OCI-M1 (cell line): Measurements from ENCODE around the gene DBX1.
A peak's percentile ranks its signal among the peaks of the same experiment; 100 is the strongest.
"Not testable (repeated sequence)": the region's sequence is repeated elsewhere in the genome, so short reads cannot be mapped to it uniquely, and the experiment has no call there.

ENCODE experiments used
- DNase-seq: peaks from one replicate; lab custom pipeline; 2025; lab: John Stamatoyannopoulos, UW

The DBX1 gene

DNA sequence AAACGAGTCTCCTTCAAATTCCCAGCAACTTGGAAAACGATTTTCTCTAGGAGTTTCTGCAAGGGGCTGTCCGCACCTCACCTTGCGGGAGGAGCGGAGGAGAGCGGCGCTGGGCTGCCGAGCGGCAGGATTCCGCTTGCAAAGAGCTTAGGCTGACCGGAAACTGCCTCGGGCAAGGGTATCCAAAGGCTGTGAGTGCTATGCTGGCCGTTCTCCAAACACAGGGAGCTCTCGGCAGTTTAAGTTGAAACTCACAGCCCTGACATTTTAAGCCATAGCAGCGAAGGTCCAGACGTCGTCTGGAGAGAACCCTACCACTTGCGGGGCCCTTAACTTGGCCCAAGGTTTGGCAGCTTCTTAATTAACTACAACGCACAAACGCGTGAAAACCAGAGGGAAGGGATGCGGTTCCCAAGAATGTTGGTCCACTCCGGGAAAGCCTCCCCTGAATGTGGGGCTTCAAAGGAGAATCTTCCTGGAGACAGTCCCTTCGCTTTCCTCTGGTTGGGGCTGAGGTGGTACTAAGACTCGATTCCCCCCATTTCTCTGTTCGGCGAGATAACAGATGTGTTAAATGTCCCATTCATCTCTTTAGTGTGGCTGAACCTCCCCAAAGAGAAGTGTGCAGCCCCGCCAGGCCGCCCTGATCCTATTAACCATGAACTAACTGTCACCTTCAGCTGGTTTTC is 1.1 kb upstream of the DBX1 start:
- DNase-seq = no peak

GRCh38 chr11:20159466-20160381 is 551 bp downstream of the DBX1 start:
- no peak for DNase-seq

- peak; percentile 44 for DNase-seq
Measured at GRCh38 chr11:20158597-20159257, 1.5 kb downstream of the DBX1 start.

DNA sequence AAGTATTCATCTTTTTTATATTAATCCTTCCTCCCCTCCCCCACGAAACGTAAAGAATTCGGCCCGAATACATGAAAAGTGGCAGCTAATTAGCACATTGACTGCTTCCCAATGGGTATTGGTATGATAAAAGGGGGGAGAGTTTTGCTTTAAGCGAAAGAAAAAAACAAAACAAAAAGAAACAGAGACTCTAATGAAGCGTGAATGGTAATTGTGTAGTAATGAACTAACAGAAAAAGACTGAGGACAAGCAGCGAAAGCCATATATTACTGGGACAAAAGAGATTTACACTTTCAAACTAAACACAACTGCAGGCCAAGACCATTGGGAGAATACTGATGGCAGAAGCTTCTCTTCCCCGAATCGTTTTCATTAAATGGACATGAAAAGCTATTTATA is 2.5 kb downstream of the DBX1 start:
- no peak for DNase-seq

GRCh38 chr11:20156876-20157613 is 3.2 kb downstream of the DBX1 start:
- no peak for DNase-seq

- DNase-seq = no peak
Measured at GRCh38 chr11:20156280-20156875, 3.9 kb downstream of the DBX1 start.

DNA sequence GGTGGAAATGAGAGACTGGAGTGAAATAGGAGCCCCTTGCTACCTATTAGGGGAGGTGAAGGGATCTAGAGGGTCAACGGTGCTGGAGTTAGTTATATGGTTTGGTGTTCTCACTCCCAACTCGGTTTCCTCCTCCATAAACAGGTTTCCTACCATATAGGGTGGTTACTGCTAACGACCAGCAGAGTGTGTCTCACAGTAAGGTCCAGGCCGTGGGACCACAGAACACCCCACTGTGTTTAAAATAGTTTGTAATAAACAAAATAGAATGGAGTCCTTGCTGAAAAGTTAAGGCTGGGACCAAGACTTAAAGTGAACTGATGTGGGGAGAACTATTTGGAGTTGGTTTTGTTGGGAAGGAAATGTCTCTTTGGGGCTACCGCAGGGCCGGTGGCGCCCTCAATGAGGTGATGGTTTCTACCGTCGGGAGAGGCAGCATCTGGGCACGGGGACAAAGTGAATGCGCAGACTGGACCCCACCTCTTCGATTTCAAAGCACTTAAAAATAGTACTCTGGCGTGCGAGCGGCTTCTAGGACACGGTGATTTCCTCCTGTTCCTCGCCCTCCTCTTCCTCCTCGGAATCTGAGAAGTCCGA is 4.5 kb downstream of the DBX1 start:
- no peak for DNase-seq

DNA sequence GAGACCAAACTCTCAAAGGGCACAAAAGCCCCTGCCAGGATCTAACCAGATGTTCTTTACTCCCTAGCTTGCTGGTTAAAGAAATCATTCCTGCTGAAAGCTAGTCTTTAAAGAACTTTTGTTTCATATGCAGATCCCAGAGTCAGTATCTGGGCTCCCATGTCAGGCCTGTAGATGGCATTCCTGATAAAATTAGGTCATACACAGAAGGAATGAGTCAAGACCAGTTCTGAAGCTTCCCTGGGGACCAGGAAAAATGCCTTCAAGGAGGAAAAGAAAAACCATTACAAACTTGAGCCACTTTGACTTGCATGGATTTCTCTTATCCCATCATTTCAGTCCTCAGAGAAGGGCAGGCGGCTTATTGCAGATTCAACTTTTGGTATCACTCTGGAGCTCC is 5.9 kb downstream of the DBX1 start:
- peak; percentile 2 for DNase-seq

- no peak for DNase-seq
Measured at GRCh38 chr11:20138707-20139106, 21.6 kb downstream of the DBX1 start.

GRCh38 chr11:20137637-20138036 is 22.6 kb downstream of the DBX1 start:
- no peak for DNase-seq

GRCh38 chr11:20134991-20135736 is 25.1 kb downstream of the DBX1 start:
- no peak for DNase-seq

DNA sequence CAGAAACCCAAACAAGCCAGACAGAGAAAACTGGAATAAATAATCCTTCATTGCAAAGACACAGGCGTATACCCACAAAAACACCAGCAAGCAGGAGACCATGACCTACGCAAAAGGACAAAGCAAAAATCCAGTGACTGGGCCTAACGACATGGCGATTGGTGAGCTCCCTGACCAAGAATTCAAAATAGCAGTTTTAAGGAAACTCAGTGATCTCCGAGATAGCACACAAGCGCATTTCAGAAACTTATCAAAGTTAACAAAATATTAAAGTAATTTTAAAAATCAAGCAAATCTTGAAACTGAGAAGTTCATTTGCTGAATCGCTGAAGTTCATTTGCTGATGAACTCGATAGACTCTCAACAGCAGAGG is 27.6 kb downstream of the DBX1 start:
- DNase-seq = peak; percentile 36

- peak; percentile 70 for DNase-seq
Measured at GRCh38 chr11:20131788-20132666, 28.2 kb downstream of the DBX1 start.

- DNase-seq = no peak
Measured at GRCh38 chr11:20129665-20130064, 30.6 kb downstream of the DBX1 start.

- not testable (repeated sequence) for DNase-seq
Measured at GRCh38 chr11:20128528-20128825, 31.8 kb downstream of the DBX1 start.

GRCh38 chr11:20127671-20128527 is 32.4 kb downstream of the DBX1 start:
- peak; percentile 85 for DNase-seq

DNA sequence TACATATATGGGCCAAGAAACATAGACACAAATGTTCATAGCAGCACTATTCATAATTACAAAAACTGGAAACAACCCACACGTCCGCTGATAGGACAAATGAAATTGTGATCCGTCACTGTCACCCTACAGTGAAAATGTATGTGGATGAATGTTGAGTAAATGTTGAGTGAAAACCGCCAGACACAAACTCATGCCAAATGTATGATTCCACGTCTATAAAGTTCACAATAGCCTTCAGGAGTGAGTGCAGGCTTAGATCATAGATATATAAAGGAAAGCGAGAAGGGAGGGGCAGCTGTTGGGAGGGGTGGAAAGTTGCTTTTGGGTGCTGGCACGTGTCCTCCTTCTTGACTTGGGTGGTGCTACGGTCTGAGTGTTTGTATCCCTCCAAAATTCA is 33.6 kb downstream of the DBX1 start:
- DNase-seq = no peak

DNA sequence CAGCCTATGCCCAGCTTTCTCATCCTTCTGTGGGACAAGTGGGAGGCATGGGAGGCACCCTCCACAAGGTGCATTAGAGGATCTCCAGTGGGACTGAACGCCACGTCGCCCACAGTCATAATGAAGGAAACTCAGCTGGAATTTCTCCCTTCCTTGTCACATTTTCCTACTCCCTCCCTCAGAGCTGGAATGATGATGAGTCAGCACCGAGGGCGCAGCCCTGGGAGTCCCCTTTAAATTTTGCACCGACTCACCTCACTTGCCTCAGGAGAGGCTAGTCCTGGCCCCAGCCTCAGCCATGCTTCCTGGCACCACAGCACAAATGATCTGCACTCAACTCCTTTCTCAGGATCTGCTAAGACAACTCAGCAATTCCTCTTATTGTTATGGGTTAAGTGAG is 34.3 kb downstream of the DBX1 start:
- DNase-seq = no peak

- no peak for DNase-seq
Measured at GRCh38 chr11:20122131-20122530, 38.1 kb downstream of the DBX1 start.
